Measurements from ENCODE around the gene PAQR8.
"Not testable (repeated sequence)": the region's sequence is repeated elsewhere in the genome, so short reads cannot be mapped to it uniquely, and the experiment has no call there.

The PAQR8 gene

DNA sequence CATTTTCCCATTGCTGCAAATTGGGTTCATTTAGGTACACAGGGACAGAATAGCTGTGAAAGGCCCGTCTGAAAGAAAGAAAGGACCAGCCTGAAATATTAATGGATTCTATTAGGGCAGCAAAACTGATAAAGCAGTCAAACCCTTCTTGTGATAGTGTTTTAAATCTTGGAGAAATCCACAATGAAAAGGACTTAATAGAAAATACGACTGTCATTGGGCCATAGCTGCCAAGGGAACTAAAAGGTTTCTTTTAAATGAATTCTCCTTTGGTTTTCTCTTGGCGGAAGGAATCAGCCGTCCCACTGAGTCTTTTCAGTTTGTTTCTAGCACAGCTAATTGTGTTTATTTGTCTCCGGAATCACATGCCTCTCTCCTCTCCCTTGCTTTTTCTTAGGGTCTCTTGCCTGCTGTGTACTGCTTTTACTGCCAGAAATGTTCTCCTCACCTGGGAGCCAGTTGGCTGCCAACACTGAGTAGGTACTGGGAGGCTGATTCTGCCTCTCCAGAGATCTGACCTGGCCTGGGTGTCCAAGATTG lies 11.3 kb downstream of the PAQR8 start:
- DNase-seq: no peak
- in situ Hi-C loops (cut with MboI; ENCODE audit: low pct_unique_long_range_greater_than_20kb, low sequenced_read_pairs): no loop called here

DNA sequence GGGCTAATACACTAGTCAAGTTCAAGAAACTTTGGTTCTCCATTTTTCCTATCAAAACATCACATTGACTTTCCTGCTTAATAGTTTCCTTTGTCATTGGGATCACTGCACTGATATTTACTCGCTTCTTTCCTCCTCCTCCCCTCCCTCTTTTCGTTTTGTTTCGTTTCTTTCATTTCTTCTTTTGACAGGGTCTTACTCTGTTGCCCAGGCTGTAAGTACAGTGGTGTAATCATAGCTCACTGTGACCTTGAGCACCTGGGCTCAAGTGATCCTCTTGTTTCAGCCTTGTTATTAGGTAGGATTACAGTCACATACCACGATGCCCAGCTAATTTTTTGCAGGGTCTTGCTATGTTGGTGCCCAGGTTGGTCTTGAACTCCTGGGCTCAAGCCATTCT lies 12.3 kb downstream of the PAQR8 start:
- in situ Hi-C loops (cut with MboI; ENCODE audit: low pct_unique_long_range_greater_than_20kb, low sequenced_read_pairs): no loop called here
- no peak for DNase-seq

DNA sequence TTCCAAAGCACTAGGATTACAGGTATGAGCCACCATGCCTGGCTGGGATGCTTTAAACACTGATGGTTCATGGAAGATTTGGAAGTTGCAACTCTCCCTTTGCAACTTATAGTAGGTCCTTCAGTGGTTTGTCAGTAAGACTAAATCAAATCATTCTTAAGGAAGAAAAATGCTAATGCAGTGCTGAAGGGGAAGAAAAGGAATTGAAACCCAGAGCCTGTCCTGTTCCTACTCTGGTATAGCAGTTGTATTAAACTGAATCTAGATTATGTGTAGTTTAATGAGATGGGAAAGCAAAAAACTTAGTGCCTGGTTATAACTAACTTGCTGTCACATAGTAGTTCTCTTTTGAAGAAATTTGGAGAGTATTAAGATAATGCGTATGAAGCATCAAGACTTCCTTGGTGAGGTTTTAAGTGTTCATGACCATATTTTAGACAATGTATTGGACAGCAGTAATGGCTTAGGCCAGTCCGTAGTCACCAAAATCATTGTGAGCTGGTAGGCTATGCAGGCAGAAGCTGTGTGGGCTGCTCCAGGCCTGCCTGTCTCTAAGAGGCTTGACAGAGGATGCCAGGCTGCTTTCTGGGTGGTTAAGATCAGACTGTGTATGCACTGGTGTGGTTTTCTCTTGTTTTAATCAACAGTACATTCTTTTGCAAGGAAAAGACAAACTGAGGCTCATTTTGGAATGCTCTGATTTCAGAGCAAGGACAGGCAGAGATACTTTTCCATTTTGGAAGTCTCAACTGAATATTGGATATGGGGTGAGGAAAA lies 14.0 kb downstream of the PAQR8 start:
- in situ Hi-C loops (cut with MboI; ENCODE audit: low pct_unique_long_range_greater_than_20kb, low sequenced_read_pairs): loop anchor here (25.0 kb wide), 1 partner anchor 89 kb away; the partner anchor contains the start of gene MCM3

DNA sequence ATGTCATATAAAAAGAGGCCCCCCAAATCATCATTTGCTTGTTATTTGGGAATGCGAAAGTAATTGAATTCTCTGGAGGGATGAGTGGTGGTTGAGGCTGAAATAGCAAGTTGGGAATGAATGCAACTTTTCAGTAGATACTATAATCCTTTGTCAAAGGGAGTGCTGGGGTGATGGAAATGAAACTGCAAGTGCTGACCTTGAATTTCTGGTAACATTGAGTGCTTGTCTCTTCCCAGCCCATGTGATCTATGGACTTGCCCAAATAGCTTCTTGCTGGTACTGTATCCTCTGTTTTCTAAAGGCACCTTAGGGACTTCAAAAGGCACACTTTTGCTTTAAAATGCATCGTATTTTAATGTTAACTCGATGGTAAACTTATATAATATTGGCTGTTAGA lies 14.8 kb downstream of the PAQR8 start:
- in situ Hi-C loops (cut with MboI; ENCODE audit: low pct_unique_long_range_greater_than_20kb, low sequenced_read_pairs): loop anchor here (25.0 kb wide), 1 partner anchor 89 kb away; the partner anchor contains the start of gene MCM3
- no peak for DNase-seq

More for the DNA sequence above, 14.0 kb downstream of the PAQR8 start:
- no peak for DNase-seq

DNA sequence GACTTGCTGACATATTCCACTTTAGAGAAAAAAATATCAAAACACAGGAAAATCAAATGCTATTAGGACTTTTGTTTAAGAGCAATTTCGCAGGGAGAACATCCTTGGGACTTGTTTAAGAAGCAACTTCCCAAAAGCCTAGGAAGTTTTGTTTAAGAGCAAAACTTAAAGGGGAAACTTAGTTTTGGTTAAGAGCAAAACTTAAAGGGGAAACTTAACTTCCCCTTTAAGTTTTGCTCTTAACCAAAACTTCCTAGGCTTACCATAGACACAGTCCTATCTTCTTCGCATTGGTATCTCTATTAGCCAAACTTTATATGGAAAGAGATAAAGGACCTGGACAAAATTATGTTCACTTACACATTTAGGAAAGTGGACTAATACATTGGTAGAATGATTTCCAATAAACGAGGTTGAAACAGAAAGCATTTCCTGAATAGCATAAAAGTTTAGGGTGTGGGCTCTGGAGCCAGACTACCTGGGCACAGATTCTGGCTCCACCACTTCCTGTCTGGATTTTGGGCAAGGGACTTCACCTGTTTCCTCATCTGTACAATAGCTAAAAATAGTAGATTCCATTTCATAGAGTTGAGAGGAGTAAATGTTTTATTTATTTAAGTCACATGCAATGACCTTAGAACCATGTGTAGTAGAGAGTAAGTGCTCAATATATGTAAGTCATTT lies 15.7 kb downstream of the PAQR8 start:
- peak; percentile 25 for DNase-seq
- in situ Hi-C loops (cut with MboI; ENCODE audit: low pct_unique_long_range_greater_than_20kb, low sequenced_read_pairs): loop anchor here (25.0 kb wide), 1 partner anchor 90 kb away; the partner anchor contains the start of gene MCM3

DNA sequence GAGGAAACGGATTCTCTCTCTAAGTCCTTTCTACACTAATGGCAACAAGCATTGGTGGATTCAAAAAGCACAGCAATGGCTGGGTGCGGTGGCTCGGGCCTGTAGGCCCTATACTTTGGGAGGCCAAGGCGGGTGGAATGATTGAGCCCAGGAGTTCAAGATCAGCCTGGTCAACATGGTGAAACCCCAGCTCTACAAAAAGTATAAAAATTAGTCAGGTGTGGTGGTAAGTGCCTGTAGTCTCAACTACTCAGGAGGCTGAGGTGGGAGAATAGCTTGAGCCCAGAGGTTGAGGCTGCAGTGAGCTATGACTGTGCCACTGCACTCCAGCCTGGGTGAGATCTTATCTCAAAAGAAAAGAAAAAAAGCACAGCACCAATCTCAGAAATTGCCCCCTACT lies 19.3 kb downstream of the PAQR8 start:
- in situ Hi-C loops (cut with MboI; ENCODE audit: low pct_unique_long_range_greater_than_20kb, low sequenced_read_pairs): loop anchor here (25.0 kb wide), 1 partner anchor 94 kb away; the partner anchor contains the start of gene MCM3

DNA sequence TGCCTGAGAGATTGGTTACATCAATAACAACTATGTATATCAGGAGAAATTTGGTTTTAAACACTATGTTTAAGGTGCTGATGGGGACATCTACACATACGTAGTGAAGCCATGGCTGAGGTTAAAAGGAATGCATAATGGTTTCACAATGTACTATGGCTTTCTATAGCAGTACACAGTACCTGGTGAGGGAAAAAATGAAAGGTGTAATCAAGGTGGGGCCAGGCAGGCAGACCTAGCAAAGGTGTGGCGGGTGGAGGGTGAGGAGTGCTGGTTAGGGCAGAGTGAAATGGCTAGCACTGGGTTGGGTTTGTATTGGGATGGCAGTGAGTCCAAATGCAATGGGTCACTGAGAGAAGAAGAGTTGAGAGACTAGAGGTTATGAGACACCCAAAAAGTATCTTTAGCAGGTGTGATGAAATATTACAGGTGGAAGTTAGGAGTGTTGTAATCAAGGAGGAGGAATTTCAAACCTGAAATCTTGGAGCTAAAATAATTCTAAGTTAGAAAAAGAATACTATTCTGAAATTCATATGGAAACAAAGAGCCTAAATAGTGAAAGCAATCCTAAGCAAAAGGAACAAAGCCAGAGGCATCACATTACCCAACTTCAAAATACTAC lies 22.3 kb downstream of the PAQR8 start:
- in situ Hi-C loops (cut with MboI; ENCODE audit: low pct_unique_long_range_greater_than_20kb, low sequenced_read_pairs): loop anchor here (25.0 kb wide), 1 partner anchor 97 kb away; the partner anchor contains the start of gene MCM3
- no peak for DNase-seq

More for the DNA sequence above, 19.3 kb downstream of the PAQR8 start:
- DNase-seq: no peak

DNA sequence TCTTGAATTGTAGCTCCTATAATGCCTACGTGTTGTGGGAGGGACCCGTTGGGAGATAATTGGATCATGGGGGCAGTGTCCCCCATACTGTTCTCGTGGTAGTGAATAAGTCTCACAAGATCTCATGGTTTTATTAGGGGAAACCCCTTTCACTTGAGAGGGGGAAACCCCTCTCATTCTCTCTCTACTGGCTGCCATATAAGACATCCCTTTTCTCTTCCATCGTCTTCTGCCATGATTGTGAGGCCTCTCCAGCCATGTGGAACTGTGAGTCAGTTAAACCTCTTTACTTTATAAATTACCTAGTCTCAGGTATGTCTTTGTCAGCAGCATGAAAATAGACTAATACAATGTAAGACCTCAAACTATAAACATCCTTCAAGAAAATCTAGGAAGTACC lies 23.1 kb downstream of the PAQR8 start:
- in situ Hi-C loops (cut with MboI; ENCODE audit: low pct_unique_long_range_greater_than_20kb, low sequenced_read_pairs): loop anchor here (25.0 kb wide), 1 partner anchor 98 kb away; the partner anchor contains the start of gene MCM3
- no peak for DNase-seq

DNA sequence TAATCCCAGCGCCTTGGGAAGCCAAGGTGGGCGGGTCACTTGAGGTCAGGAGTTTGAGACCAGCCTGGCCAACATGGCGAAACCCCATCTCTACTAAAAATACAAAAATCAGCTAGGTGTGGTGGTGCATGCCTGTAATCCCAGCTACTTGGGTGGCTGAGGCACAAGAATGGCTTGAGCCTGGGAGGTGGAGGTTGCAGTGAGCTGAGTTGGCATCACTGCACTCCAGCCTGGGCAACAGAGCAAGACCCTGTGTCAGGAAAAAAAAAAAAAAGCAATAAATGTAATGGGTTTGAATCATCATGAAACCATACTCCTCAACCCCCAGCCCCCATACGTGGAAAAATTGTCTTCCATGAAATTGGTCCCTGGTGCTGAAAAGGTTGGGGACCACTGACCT lies 26.2 kb downstream of the PAQR8 start:
- in situ Hi-C loops (cut with MboI; ENCODE audit: low pct_unique_long_range_greater_than_20kb, low sequenced_read_pairs): loop anchor here (25.0 kb wide), 1 partner anchor 101 kb away; the partner anchor contains the start of gene MCM3
- not testable (repeated sequence) for DNase-seq

DNA sequence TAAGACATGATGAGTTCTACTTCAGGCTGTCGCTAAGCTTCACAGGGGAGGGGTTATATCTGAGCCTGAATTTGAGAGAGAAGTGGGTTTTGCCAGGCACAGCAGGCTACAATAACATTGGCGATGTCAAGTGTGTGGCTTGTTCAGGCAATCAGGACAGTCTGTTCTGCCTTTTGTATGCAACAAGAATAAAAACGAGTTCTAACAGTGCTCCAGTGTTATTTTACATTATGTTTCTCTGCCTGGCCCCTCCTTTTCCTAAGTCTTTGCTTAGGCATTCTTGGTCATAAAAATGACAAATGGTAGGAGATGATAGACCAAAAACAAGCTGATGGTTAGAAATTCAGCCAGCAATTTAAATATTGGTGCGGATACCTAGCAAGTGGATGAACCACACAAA lies 26.8 kb downstream of the PAQR8 start:
- in situ Hi-C loops (cut with MboI; ENCODE audit: low pct_unique_long_range_greater_than_20kb, low sequenced_read_pairs): loop anchor here (25.0 kb wide), 1 partner anchor 101 kb away; the partner anchor contains the start of gene MCM3
- no peak for DNase-seq

DNA sequence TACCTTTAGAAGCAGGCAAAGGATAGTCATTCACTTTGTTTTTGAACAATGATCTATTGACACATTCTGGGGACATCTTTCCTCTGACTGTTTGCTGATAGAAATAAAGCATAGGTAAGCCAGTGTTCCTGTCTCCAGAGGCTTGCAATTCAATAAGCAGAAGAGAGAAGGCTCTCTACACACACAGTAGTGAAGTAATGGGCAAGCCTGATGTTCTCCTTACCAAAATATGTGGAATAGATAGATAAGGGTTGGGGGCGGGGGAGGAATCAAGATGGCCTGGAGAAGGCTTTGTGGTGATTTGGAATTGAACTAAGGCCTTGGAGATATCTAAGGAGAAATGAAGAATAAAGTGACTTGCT lies 27.3 kb downstream of the PAQR8 start:
- DNase-seq: no peak
- in situ Hi-C loops (cut with MboI; ENCODE audit: low pct_unique_long_range_greater_than_20kb, low sequenced_read_pairs): loop anchor here (25.0 kb wide), 1 partner anchor 102 kb away; the partner anchor contains the start of gene MCM3

DNA sequence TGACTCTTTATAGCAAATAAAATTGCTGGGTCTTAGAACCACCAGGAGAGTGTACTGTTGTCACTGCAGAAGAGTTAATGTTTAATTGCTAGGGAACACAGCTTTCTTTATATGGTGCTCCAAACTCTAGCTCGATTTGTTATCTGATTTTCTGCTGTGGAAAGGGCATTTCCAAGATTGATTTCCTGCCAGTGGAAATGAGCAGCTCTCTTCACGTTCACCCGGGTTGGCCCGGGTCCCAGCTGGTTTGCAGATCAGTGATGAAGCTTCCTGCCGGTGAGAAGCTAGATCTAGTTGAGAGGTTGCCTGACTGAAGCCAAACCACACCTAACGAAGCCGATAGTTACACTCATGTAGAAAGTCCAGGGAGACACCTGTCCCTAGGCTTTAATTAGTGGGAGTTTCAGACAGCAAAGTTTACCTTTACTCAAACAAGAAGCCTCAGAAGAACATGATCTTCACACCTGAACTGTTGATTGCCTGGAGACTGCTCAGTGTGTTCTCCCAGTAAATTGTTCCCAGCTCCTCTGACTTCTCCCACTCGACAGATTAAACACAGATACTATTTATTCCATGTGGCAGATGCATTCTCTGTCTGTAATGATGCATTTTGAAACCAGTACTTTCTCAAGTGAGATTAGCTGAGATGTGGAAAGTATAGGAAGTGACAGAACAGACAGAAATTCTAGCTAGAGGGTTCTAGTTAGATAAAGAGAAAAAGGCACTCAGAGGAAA lies 27.8 kb downstream of the PAQR8 start:
- in situ Hi-C loops (cut with MboI; ENCODE audit: low pct_unique_long_range_greater_than_20kb, low sequenced_read_pairs): loop anchor here (25.0 kb wide), 1 partner anchor 102 kb away; the partner anchor contains the start of gene MCM3
- DNase-seq: peak; percentile 27

DNA sequence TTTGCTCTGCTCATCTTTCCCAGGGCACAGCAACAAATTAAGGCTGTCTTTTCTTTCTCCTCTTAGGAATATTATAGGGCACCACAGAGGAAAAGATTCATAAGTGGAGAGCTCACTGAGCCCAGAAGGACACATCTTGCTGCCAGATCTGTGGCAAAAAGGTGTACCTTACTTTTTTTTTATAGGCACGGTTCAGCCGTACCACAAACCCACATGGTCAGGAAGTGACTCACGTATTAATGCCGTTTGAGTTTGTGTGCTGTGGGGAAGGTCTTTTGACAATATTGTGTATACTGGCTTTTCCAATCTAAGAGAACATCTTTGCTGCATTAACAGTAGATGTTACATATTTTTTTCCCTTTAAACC lies 28.4 kb downstream of the PAQR8 start:
- DNase-seq: peak; percentile 72
- in situ Hi-C loops (cut with MboI; ENCODE audit: low pct_unique_long_range_greater_than_20kb, low sequenced_read_pairs): loop anchor here (25.0 kb wide), 1 partner anchor 103 kb away; the partner anchor contains the start of gene MCM3

DNA sequence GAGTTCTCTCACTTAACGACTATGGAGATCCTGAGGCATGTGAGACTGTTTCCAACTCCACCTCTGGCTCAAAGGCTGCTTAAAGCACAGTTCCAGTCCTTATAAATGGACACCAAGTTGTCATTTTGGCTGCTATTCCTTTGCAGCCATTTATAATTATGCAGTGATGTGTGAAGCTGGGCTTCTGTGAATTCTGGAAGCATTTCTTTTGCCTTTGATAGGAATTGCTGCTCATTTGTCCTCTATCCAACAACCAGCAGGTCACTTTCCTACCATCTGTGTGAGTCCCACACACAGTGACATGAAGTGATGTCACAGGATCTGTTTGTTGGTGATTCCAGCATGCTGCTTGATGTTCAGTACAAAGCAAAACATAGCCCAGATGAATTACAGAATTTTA lies 29.6 kb downstream of the PAQR8 start:
- DNase-seq: no peak
- in situ Hi-C loops (cut with MboI; ENCODE audit: low pct_unique_long_range_greater_than_20kb, low sequenced_read_pairs): loop anchor here (25.0 kb wide), 1 partner anchor 104 kb away; the partner anchor contains the start of gene MCM3

DNA sequence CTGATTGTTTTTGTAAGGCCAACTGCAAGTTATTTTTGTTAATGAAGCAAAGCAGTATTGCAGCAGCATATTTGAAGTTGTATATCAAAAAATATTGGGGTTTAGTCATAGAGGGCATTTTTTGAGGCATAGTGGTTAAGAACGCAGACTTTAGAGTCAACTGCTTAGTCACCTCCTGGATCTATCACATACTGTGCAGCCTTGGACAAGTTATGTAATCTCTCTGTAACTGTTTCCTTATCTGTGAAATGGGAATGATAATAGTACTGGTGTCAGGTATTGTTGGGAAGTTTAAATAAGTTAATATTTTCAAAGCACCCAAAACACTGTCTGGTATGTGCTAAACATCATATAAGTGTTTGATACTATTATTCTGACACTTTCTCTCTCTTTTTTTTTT lies 31.0 kb downstream of the PAQR8 start:
- in situ Hi-C loops (cut with MboI; ENCODE audit: low pct_unique_long_range_greater_than_20kb, low sequenced_read_pairs): loop anchor here (25.0 kb wide), 1 partner anchor 106 kb away; the partner anchor contains the start of gene MCM3
- DNase-seq: no peak

DNA sequence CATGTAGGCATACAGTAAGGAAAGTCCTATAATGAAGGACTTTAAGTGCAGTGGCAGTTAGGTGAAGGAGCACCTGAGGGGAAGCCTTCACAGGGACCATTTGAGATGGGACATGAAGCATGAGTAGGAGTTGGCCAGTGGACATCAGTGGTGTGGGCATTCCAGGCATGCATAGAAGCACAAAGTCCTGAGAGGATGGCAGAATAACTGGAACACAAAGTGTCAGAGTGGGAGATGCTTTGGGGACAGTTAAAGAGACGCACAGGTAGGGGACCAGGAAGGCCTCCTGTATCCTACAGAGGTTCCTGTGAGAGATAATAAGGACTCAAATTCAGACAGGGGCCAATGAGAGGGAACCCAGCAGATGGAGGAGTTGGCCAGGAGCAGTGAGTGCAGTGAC lies 31.8 kb downstream of the PAQR8 start:
- no peak for DNase-seq
- in situ Hi-C loops (cut with MboI; ENCODE audit: low pct_unique_long_range_greater_than_20kb, low sequenced_read_pairs): loop anchor here (25.0 kb wide), 1 partner anchor 106 kb away; the partner anchor contains the start of gene MCM3

DNA sequence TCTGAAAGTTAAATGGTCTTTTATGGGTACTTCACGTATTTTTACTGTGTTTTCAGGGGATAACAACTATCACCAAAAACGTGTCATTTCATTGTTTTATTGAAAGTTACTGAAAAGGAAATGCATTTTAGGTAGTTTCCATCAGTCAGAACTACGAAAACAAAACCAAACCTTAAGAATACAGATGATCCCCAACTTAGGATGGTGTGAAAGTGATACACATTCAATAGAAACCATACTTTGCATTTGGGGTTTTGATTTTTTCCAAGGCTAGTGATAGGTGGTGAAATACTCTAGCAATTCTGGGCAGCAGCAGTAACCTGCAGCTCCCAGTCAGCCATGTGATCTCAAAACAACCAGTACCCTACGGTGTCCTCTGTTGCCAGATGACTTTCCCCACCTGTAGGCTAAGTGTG lies 32.3 kb downstream of the PAQR8 start:
- in situ Hi-C loops (cut with MboI; ENCODE audit: low pct_unique_long_range_greater_than_20kb, low sequenced_read_pairs): loop anchor here (25.0 kb wide), 1 partner anchor 107 kb away; the partner anchor contains the start of gene MCM3
- no peak for DNase-seq

DNA sequence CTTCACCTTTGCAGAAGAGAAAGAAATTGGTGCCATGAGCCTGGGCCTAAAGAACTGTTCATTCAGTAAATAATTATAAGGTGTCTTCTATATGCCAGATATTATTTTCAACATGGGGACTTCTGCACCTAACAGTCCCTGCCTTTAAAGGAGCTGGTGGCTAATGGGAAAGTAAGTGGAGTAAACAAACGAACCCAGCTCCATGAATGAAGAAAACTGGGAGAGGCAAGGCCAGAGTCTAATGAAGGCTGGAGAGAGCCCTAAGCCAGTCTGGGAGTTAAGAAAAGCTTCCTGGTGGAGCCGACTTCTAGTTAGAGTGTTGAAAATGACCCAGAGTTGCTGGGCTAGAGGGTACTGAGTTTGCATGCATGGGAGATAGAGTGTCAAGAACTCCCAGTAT lies 34.0 kb downstream of the PAQR8 start:
- in situ Hi-C loops (cut with MboI; ENCODE audit: low pct_unique_long_range_greater_than_20kb, low sequenced_read_pairs): loop anchor here (25.0 kb wide), 1 partner anchor 109 kb away; the partner anchor contains the start of gene MCM3
- no peak for DNase-seq
